Esophagus squamous epithelium (tissue), 5 donors: Measurements from ENCODE around the gene PTPN14. TPM values are rescaled to one million over a fixed set of nuclear protein-coding genes. Genes with fewer than 3 reads are reported as not detected.

Source experiments
- DNase-seq: peaks from one replicate; lab custom pipeline; 2025; lab: John Stamatoyannopoulos, UW
- H3K27ac ChIP-seq, 4 donors: fragments of 200-600 bp; sonication (generic); one replicate each; pipeline ENCODE4 v1.5.1; 2016 to 2019; ENCODE audit warnings: mild to moderate bottlenecking in 1 of 4
- H3K27me3 ChIP-seq, 4 donors: fragments of 200-600 bp; sonication (generic); 1 replicate in 3 of 4; 2 replicates in 1 of 4; pipeline versions ENCODE4 v1.5.1 to v1.6.0; 2017 to 2021; ENCODE audit warnings: antibody characterized with exemption in 1 of 4
- H3K36me3 ChIP-seq, 3 donors: fragments of 200-600 bp; sonication (generic); one replicate each; pipeline ENCODE4 v1.5.1; 2016 to 2019
- H3K4me1 ChIP-seq, 3 donors: fragments of 200-600 bp; sonication (generic); one replicate each; pipeline ENCODE4 v1.5.1; 2017 to 2019
- H3K4me3 ChIP-seq, 4 donors: fragments of 200-600 bp; sonication (generic); 1 replicate in 3 of 4; 2 replicates in 1 of 4; pipeline ENCODE4 v1.5.1; 2016 to 2019; ENCODE audit warnings: mild to moderate bottlenecking in 2 of 4, moderate library complexity in 1 of 4
- H3K9me3 ChIP-seq, 3 donors: fragments of 200-600 bp; sonication (generic); one replicate each; pipeline ENCODE4 v1.5.1; 2016 to 2019
- CTCF ChIP-seq, 6 experiments: fragments of 450-650 bp in 4 of 6; fragments of 200-600 bp in 2 of 6; sonication (generic) in 2 of 6; IDR thresholded peaks; one replicate each; pipeline ENCODE4 v1.5.1; 2016 to 2019; ENCODE audit warnings: antibody characterized with exemption in 6 of 6, mild to moderate bottlenecking in 4 of 6, moderate library complexity in 4 of 6
- POLR2A ChIP-seq, 4 donors: fragments of 450-650 bp; IDR thresholded peaks; one replicate each; pipeline ENCODE4 v1.6.1; 2017; ENCODE audit warnings: antibody characterized with exemption in 4 of 4, mild to moderate bottlenecking in 4 of 4, moderate library complexity in 3 of 4
- WGBS, 2 donors: methylation state at CpG; one replicate each; pipeline ENCODE4 v1.1.5; 2018; 5-methylcytosine and 5-hydroxymethylcytosine counted together
- intact Hi-C: fragments of 100-400 bp; cut with DNase I; formaldehyde crosslinking; loops from one replicate; pipeline ENCODE4 v1.15.0; 2022
- total RNA-seq, 4 donors: library from RNA; depleted of rRNA; stranded (reverse); fragments of >200 nt; gene quantifications; one replicate each; pipeline ENCODE4 v1.1.0, GENCODE V29; 2016
- donor health status: DM: yes; HTN: yes; CAD: no.

PTPN14 gene
- total RNA-seq, 4 donors from 2014 or later: 14.4 to 28.8 (median 15.7) TPM

DNA sequence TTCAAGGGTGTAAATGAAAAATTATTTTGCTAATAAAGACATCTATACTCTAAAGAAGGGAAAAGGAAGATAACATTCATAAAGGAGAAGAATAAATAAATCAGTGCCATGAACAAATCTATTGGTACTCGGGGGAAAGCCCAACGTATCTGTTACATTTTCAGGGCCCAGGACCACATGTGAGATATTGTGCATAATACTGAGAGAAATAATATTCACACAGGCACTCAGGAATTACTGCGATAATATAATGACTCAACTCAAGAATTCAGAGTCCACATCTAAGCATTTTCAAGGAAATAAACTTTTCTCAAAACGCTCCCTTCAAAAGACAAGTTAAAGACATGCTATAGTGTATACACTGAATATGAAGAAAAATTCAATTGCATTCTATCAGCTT is 161.7 kb downstream of the PTPN14 start:
- Histone ChIP-seq H3K36me3 (peaks cover 0 to 74% (median 8%) of the 10 kb centered on the region in 3 donors), H3K27me3 (no peaks in the 10 kb centered on the region), H3K9me3 (no peaks in the 10 kb centered on the region), H3K27ac (no peak overlapping the region), H3K4me3 (no peak overlapping the region), H3K4me1 (no peaks in the 10 kb centered on the region)
- no peak for DNase-seq
- WGBS, 2 donors: 83 to 84% methylated on average over 4 of the region's 4 CpGs
- intact Hi-C loops: no loop called here
- no peak for TF ChIP-seq CTCF (IDR thresholded peaks at IDR 0.05)
- TF ChIP-seq POLR2A (IDR thresholded peaks at IDR 0.05): no peak

GRCh38 chr1:214386747-214387146 is 164.7 kb downstream of the PTPN14 start:
- TF ChIP-seq CTCF (IDR thresholded peaks at IDR 0.05) (no peak), POLR2A (IDR thresholded peaks at IDR 0.05) (no peak)
- H3K4me1 ChIP-seq: no peaks in the 10 kb centered on the region
- H3K36me3 ChIP-seq: peaks cover 0 to 74% (median 16%) of the 10 kb centered on the region in 3 donors
- intact Hi-C loops: no loop called here
- H3K27me3 ChIP-seq: no peaks in the 10 kb centered on the region
- no peak for DNase-seq
- H3K9me3 ChIP-seq: no peaks in the 10 kb centered on the region
- no peak overlapping the region for H3K27ac ChIP-seq
- no peak overlapping the region for H3K4me3 ChIP-seq
- WGBS, 2 donors: 58 to 74% methylated on average over 7 to 12 of the region's 14 CpGs

GRCh38 chr1:214386333-214386732 is 165.1 kb downstream of the PTPN14 start:
- TF ChIP-seq POLR2A (IDR thresholded peaks at IDR 0.05): no peak
- no peak for TF ChIP-seq CTCF (IDR thresholded peaks at IDR 0.05)
- DNase-seq: no peak
- Histone ChIP-seq H3K27ac (no peak overlapping the region), H3K36me3 (peaks cover 0 to 76% (median 16%) of the 10 kb centered on the region in 3 donors), H3K9me3 (no peaks in the 10 kb centered on the region), H3K27me3 (no peaks in the 10 kb centered on the region), H3K4me3 (no peak overlapping the region), H3K4me1 (no peaks in the 10 kb centered on the region)
- intact Hi-C loops: no loop called here
- WGBS, 2 donors: 84 to 87% methylated on average over 7 of the region's 7 CpGs

DNA sequence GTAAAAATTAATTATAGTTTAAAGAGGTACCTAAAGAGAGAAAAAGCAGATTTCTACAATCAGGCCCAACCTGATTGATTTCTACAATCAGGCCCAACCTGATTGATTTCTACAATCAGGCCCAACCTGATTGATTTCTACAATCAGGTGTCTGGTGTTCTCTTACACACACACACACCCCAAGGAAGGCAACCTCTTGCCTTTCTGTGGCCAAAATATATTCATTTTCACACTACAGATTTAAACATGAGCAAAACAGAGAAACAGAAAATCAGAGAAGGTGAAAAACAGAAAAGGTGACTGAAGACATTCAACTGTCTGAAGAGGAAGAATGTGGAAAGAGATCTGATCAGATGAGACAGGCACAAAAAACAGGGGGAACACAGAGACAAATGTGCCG is 166.0 kb downstream of the PTPN14 start:
- Histone ChIP-seq H3K27ac (no peak overlapping the region), H3K4me1 (peaks cover 0 to 7% (median 5%) of the 10 kb centered on the region in 3 donors), H3K36me3 (peaks cover 0 to 71% (median 16%) of the 10 kb centered on the region in 3 donors), H3K4me3 (no peak overlapping the region), H3K27me3 (no peaks in the 10 kb centered on the region), H3K9me3 (no peaks in the 10 kb centered on the region)
- intact Hi-C loops: no loop called here
- TF ChIP-seq POLR2A (IDR thresholded peaks at IDR 0.05) (no peak), CTCF (IDR thresholded peaks at IDR 0.05) (no peak)
- WGBS, 2 donors: 88 to 89% methylated on average over 1 of the region's 1 CpG
- DNase-seq: no peak

- Histone ChIP-seq H3K27me3 (no peaks in the 10 kb centered on the region), H3K4me1 (peaks cover 0 to 13% (median 6%) of the 10 kb centered on the region in 3 donors), H3K27ac (no peak overlapping the region), H3K4me3 (no peak overlapping the region), H3K9me3 (no peaks in the 10 kb centered on the region), H3K36me3 (peaks cover 0 to 75% (median 16%) of the 10 kb centered on the region in 3 donors)
- no peak for DNase-seq
- TF ChIP-seq POLR2A (IDR thresholded peaks at IDR 0.05) (no peak), CTCF (IDR thresholded peaks at IDR 0.05) (no peak)
- WGBS, 2 donors: 93 to 96% methylated on average over 15 to 16 of the region's 18 CpGs
- intact Hi-C loops: no loop called here
Measured at GRCh38 chr1:214384373-214385079, 166.9 kb downstream of the PTPN14 start.
